Measurements from ENCODE around the gene SCGB3A2.

The SCGB3A2 gene

GRCh38 chr5:147857302-147858129 lies 21.0 kb upstream of the SCGB3A2 start:
- peak; percentile 81 for TF ChIP-seq CTCF (IDR thresholded peaks at IDR 0.05; ENCODE audit: low read depth, low read length, missing control alignments)
- in situ Hi-C loops (cut with HindIII; ENCODE audit: low pct_ligation_motif_present, low sequenced_read_pairs): no loop called here
- DNase-seq: peak; percentile 73
- H3K4me3 ChIP-seq (ENCODE audit: low read depth, low read length): no peak overlapping the region
- H3K36me3 ChIP-seq (replicated peaks): no peaks in the 10 kb centered on the region
- no peaks in the 10 kb centered on the region for H3K27me3 ChIP-seq (replicated peaks)
- H3K27ac ChIP-seq: no peak overlapping the region

- no peak overlapping the region for H3K4me3 ChIP-seq (ENCODE audit: low read depth, low read length)
- no peaks in the 10 kb centered on the region for H3K36me3 ChIP-seq (replicated peaks)
- in situ Hi-C loops (cut with HindIII; ENCODE audit: low pct_ligation_motif_present, low sequenced_read_pairs): no loop called here
- no peaks in the 10 kb centered on the region for H3K27me3 ChIP-seq (replicated peaks)
- no peak overlapping the region for H3K27ac ChIP-seq
- no peak for TF ChIP-seq CTCF (IDR thresholded peaks at IDR 0.05; ENCODE audit: low read depth, low read length, missing control alignments)
- DNase-seq: no peak
These were observed 19.9 kb upstream of the SCGB3A2 start for GRCh38 chr5:147858565-147858964.

GRCh38 chr5:147859962-147860640 lies 18.4 kb upstream of the SCGB3A2 start:
- H3K27me3 ChIP-seq (replicated peaks): no peaks in the 10 kb centered on the region
- no peak overlapping the region for H3K27ac ChIP-seq
- H3K36me3 ChIP-seq (replicated peaks): no peaks in the 10 kb centered on the region
- in situ Hi-C loops (cut with HindIII; ENCODE audit: low pct_ligation_motif_present, low sequenced_read_pairs): no loop called here
- H3K4me3 ChIP-seq (ENCODE audit: low read depth, low read length): no peak overlapping the region
- TF ChIP-seq CTCF (IDR thresholded peaks at IDR 0.05; ENCODE audit: low read depth, low read length, missing control alignments): no peak
- DNase-seq: no peak

GRCh38 chr5:147860641-147861025 lies 17.9 kb upstream of the SCGB3A2 start:
- no peaks in the 10 kb centered on the region for H3K27me3 ChIP-seq (replicated peaks)
- no peak for DNase-seq
- no peaks in the 10 kb centered on the region for H3K36me3 ChIP-seq (replicated peaks)
- H3K4me3 ChIP-seq (ENCODE audit: low read depth, low read length): no peak overlapping the region
- TF ChIP-seq CTCF (IDR thresholded peaks at IDR 0.05; ENCODE audit: low read depth, low read length, missing control alignments): no peak
- no peak overlapping the region for H3K27ac ChIP-seq
- in situ Hi-C loops (cut with HindIII; ENCODE audit: low pct_ligation_motif_present, low sequenced_read_pairs): no loop called here

- no peak overlapping the region for H3K4me3 ChIP-seq (ENCODE audit: low read depth, low read length)
- TF ChIP-seq CTCF (IDR thresholded peaks at IDR 0.05; ENCODE audit: low read depth, low read length, missing control alignments): no peak
- no peak overlapping the region for H3K27ac ChIP-seq
- no peaks in the 10 kb centered on the region for H3K36me3 ChIP-seq (replicated peaks)
- no peak for DNase-seq
- H3K27me3 ChIP-seq (replicated peaks): no peaks in the 10 kb centered on the region
- in situ Hi-C loops (cut with HindIII; ENCODE audit: low pct_ligation_motif_present, low sequenced_read_pairs): no loop called here
These were observed 14.9 kb upstream of the SCGB3A2 start for GRCh38 chr5:147863454-147864158.
